ENCODE data around the gene PYCR2. TPM values are rescaled to one million over a fixed set of nuclear protein-coding genes. Genes with fewer than 3 reads are reported as not detected.

PYCR2 gene
- total and polyA plus RNA-seq, 10 of the 15 experiments (the other 5 are each of a cell fraction or from before 2014, with no cell fraction given), result 1.7 to 81.8 (median 54.9) TPM

- Histone ChIP-seq H3K4me1 (ENCODE audit: control insufficient read depth, insufficient read depth, low read length) (peaks cover 5% of the 10 kb centered on the region), H3K4me2 (ENCODE audit: control insufficient read depth, insufficient read depth) (no peak overlapping the region), H3K9me3 (replicated peaks; ENCODE audit: control insufficient read depth, insufficient read depth, low read length) (no peaks in the 10 kb centered on the region), H3K79me2 (ENCODE audit: control insufficient read depth, insufficient read depth, low read length) (no peaks in the 10 kb centered on the region; the same call in 1 of the 2 replicates), H3K27me3 (replicated peaks in 1 of 2; ENCODE audit: control insufficient read depth in 2 of 2, insufficient read depth in 2 of 2, low read length in 1 of 2) (no peaks in the 10 kb centered on the region), H3K9ac (ENCODE audit: control insufficient read depth, insufficient read depth, low read length) (no peak overlapping the region), H2AFZ (ENCODE audit: control insufficient read depth, low read depth, low read length) (no peak overlapping the region), H3K36me3 (ENCODE audit: control insufficient read depth in 2 of 2, insufficient read depth in 2 of 2, low read length in 1 of 2) (peaks cover 4 to 9% of the 10 kb centered on the region in 2 experiments; a peak in 3 of 4 replicates), H4K20me1 (ENCODE audit: control insufficient read depth, insufficient read depth) (0 out of 2 replicates have a peak, but pooled peaks cover 1% of the 10 kb centered on the region), H3K27ac (ENCODE audit: control insufficient read depth, insufficient read depth) (no peak overlapping the region), H3K4me3 (no peak overlapping the region)
- BruUV-seq (replicated peaks), result no TSS peak
- CTCF ChIA-PET, result no interaction called here
- intact Hi-C loops (cut with micrococcal nuclease; ENCODE audit: unreplicated experiment) (no loop called here), in situ Hi-C loops (cut with MboI) (no loop called here)
- ATAC-seq (no peak), DNase-seq (ENCODE audit: low read depth, low spot score) (no peak), FAIRE-seq (no peak)
- RAD21 ChIA-PET (ENCODE audit: unreplicated experiment), result no interaction called here
- TF ChIP-seq SMAD5 (IDR thresholded peaks at IDR 0.05; ENCODE audit: low read depth) (no peak), HSF1 (IDR thresholded peaks at IDR 0.05; ENCODE audit: low read depth, low read length) (no peak), HDAC2 (IDR thresholded peaks at IDR 0.05) (no peak), IRF3 (IDR thresholded peaks at IDR 0.05) (no peak), GATAD2B (conservative IDR thresholded peaks at IDR 0.05; ENCODE audit: low read depth) (no peak), POLR2AphosphoS2 (IDR thresholded peaks at IDR 0.05; ENCODE audit: low read depth, low read length) (no peak), BMI1 (IDR thresholded peaks at IDR 0.05; ENCODE audit: borderline replicate concordance) (no peak), SMARCA5 (IDR thresholded peaks at IDR 0.05) (no peak), ZNF217 (IDR thresholded peaks at IDR 0.05) (no peak), NRF1 (conservative IDR thresholded peaks at IDR 0.05; ENCODE audit: low read depth, low read length) (no peak), RAD51 (IDR thresholded peaks at IDR 0.05) (no peak), STAT1 (conservative IDR thresholded peaks at IDR 0.05) (no peak), REST (IDR thresholded peaks at IDR 0.05; ENCODE audit: low read depth, low read length) (no peak), TAF1 (IDR thresholded peaks at IDR 0.05; ENCODE audit: borderline replicate concordance, low read depth, low read length) (no peak), SP1 (IDR thresholded peaks at IDR 0.05; ENCODE audit: low read depth, low read length) (no peak), E2F4 (IDR thresholded peaks at IDR 0.05; ENCODE audit: low read depth, low read length) (no peak)
- SMC1A ChIA-PET (ENCODE audit: uncharacterized antibody, unreplicated experiment), result no interaction called here
- 93% methylated on average over 11 of the region's 11 CpGs for WGBS (ENCODE audit: insufficient coverage, insufficient replicate concordance, low lambda C conversion rate, missing lambda C conversion rate)
- POLR2A ChIA-PET, result no interaction called here
These were observed 49.6 kb downstream of the PYCR2 start for GRCh38 chr1:225874431-225874830.
